NK-92 treated with Interleukin-12 subunit alpha and Interleukin-12 subunit beta, amount 100 ng/mL, for 24 hours (cell line): ENCODE data around the gene NUDT15.
"Not testable (repeated sequence)": the region's sequence is repeated elsewhere in the genome, so short reads cannot be mapped to it uniquely, and the experiment has no call there.

Source experiments
- DNase-seq: peaks from one replicate; lab custom pipeline; 2025; lab: John Stamatoyannopoulos, UW

NUDT15 gene

DNA sequence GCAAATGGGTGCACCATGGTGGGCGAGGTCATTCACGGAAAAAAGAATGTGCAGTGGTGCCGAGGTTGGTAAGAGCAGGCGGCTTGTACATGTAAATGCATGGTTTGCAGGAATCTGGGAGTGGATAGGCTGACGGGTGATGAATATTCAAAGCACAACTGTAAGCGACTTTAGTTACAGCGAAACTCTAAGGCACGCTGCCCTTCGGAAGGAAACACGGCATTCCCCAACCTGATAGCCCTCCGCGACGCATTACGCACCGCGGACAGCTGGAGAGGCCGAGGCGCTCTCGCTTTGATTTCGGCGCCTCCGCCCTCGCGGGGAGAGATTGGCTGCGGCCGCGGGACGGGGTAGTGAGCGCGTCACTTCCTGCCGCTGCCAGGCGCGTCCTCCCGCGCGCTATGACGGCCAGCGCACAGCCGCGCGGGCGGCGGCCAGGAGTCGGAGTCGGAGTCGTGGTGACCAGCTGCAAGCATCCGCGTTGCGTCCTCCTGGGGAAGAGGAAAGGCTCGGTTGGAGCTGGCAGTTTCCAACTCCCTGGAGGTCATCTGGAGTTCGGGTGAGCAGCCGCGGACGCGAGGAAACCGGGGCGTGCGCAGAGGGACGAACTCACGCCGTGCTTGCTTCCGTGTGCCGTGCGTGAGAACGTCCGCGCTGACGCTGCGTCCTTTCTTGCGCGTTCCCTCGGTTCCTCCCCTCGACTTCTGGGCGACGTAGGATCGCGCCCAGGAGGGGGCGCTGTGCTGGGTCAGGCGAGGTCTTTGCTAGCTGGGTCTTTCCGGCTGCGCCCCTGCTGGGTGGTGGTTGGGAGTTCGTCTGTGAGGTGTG is at the start of gene NUDT15:
Gene NUDT15 (plus strand): TSS at position 381 of the 828 bp plus-strand sequence. CDS start 21 bp downstream, at position 402.
- DNase-seq: peak; percentile 91

- DNase-seq: no peak
Measured at GRCh38 chr13:47990427-47990826, 47.1 kb upstream of the NUDT15 start.

DNA sequence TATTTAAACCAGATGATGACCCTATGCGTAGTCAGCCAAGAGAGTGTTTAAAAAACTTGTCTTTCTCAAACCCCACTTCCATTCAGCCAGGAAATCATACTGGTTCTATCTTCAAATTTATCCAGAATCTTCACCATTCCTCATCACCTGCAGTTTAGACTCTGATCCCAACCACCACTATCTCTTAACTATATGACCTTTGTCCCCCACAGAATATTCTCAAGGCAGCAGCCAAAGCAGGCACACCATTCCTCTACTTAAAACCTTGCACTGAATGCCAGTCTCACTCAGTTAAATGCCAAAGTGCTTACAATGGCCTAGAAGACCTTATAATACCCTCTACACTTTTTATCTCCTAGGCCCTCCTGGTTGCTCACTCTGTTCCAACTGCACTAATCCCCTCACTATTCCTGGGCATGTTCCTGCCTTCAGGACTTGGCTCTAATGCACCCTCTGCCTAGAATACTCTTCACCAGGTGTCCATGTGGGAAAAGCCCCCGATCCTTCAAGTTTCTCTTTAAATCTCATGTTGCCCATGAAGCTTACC is 46.5 kb upstream of the NUDT15 start:
- no peak for DNase-seq

DNA sequence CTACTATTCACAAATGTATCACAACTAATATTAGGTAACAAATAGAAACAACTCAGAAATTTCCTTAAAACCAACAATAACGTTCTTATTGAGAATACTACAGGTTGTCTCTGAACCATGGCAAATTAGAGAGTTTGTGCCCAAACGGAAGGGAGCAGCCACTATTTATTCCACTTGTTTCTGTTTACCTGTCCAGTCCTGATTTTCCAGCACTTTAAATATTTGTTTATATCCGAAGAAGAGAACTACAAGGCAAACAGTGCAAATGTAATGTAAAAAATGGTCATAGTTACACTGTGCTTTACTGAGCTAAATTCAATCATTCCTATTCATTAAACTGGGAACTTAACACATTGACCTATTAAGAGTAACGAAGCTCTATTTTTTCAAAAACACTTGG is 45.7 kb upstream of the NUDT15 start:
- DNase-seq: no peak

DNA sequence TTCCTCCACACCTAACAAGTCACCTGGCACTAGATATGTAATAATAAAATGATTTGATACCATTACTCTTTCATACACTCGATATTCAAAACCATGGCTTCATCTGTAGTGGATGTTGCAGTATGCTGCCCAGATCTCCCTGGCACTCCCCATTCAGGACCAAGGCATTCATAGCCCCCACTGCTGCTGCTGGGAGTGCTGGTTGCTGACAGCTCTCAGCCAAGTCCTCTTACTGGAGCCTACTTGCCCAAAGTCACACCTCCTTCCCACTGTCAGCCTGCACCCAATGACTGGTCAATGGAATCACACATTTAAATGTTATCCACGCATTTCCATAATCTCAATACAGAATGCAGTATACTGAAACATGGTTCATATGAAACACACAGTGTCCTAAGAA is 40.1 kb upstream of the NUDT15 start:
- DNase-seq: no peak

GRCh38 chr13:47999973-48000372 is 37.6 kb upstream of the NUDT15 start:
- no peak for DNase-seq

DNA sequence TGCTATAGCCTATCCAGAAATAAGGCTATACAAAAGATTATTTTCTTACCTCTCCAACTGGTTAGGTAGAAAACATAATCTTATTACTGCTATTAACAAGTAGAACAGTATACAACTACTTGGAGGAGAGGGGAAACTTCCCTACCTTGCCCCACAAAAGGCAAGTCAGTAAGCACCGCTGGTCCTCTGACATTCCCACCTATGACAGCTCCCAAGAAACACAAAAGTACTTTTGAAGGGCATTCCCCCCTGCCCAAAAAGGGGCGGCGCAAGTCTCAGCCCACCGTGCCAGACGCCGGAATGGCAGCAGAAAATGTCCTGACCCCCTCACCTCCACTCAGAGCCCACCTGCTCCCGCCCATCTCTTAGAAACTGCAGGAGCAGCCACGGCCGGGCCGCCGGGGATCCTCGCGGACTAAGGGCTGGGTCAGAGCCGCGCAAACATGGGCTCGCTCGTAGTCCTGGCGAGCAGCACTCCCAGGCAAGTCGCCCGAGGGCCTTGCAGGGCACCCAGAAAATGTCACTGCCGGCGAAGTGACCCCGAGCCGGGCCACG is 36.9 kb upstream of the NUDT15 start:
- DNase-seq: no peak

- peak; percentile 87 for DNase-seq
Measured at GRCh38 chr13:48001114-48001881, 36.2 kb upstream of the NUDT15 start, which contains the start of gene SUCLA2. Gene SUCLA2 (minus strand): TSS chr13:48001273. CDS start chr13:48001269, 4 bp downstream.

DNA sequence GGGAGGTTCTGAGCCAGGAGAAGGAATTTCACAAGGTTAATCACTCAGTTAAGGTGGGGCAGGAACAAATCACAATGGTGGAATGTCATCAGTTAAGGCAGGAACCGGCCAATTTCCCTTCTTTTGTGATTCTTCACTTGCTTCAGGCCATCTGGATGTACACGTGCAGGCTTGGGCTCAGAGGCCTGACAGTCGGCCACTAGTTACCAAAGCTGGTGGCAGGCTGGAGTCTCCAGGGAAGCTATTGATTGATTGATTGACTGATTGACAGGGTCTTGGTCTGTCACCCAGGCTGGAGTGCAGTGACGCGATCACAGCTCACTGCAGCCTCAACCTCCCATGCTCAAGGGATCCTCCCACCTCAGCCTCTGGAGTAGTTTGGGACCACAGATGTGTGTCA is 35.5 kb upstream of the NUDT15 start:
- DNase-seq: not testable (repeated sequence)

- no peak for DNase-seq
Measured at GRCh38 chr13:48004201-48004600, 33.3 kb upstream of the NUDT15 start.

DNA sequence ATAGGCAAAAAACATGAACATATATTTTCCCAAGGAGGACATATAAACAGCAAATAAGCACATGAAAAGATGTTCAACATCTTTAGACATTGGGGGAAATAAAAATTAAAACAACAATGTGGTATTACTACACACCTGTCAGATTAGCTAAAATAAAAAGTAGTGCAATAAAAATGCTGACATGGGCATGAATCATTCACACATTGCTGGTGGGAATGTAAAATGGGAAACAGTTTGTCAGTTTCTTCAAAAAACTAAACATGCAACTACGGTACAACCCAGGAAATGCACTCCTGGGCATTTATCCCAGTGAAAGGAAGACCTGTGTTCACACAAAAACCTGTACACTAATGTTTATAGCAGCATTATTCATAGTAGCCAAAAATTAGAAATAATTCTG is 31.1 kb upstream of the NUDT15 start:
- no peak for DNase-seq

GRCh38 chr13:48009284-48009683 is 28.2 kb upstream of the NUDT15 start:
- DNase-seq: no peak

DNA sequence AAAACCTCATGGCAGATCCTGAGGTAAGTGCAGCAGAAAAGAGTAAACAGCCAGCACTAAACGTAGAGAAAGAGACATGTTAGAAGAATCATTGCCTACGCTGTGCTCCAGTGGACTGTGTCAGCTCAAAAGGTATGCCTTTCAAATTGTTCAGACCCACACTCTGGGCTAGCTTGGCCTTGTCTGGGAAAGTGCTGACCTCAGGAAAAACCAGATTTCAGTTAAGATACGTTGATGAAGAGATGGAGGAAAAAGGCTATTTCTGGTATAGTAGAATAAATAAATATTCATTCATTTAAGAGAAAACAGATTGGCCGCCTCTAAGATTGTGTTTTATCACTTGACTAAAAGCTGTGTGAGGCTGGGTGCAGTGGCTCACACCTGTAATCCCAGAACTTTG is 26.8 kb upstream of the NUDT15 start:
- no peak for DNase-seq

DNA sequence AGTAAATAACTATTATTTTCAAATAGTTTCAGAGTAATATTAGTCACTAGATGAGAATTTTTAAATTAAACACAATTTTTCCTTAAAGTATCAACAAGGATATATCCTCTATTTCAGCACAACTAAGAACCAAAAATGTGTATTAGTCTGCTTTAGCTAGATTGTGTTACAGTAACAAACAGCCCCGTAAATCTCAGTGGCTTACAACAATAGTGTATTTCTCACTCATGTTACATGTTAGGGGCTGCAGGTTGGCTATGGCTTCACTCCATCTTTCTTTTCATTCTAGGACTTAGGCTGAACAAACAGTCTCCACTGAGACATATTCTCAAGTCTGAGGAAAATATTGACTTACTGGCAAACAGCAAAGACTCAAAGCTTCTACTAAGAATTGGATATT is 24.9 kb upstream of the NUDT15 start:
- DNase-seq: no peak

DNA sequence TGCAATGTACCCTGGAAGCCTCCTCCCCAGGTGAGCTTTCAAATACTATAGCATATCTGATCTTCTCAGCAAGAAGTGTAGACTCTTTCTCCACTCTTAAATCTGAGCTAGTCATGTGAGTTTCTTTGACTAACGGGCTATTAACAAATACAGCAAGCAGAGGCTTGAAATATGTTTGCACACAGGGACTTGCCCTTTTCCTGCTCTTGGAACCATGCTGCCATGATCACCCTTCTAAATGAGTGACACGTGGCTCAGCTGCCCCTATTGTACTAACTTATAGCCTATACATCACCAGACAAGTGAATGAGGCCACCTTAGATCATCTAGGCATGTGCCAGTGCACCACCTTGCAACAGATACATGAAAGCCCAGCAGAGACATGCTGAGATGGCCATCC is 23.2 kb upstream of the NUDT15 start:
- no peak for DNase-seq

- no peak for DNase-seq
Measured at GRCh38 chr13:48018637-48019036, 18.9 kb upstream of the NUDT15 start.

DNA sequence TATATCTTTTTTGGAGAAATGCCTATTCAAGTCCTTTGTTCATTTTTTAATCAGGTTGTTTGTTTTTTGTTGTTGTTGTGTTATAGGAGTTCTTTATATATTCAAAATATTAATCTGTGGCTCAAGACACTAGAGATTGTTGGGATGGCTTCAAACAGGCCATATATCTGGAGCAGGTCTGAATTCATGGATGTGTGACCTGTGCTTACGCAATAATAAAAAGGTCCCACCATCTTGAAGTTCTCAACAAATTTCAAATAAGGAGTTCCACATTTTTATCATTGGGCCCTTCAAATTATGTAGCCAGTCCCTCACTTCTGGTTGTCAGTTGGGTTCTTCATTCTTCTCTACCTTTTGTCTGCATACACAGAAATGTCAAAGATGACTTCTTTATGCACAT is 17.7 kb upstream of the NUDT15 start:
- DNase-seq: no peak

DNA sequence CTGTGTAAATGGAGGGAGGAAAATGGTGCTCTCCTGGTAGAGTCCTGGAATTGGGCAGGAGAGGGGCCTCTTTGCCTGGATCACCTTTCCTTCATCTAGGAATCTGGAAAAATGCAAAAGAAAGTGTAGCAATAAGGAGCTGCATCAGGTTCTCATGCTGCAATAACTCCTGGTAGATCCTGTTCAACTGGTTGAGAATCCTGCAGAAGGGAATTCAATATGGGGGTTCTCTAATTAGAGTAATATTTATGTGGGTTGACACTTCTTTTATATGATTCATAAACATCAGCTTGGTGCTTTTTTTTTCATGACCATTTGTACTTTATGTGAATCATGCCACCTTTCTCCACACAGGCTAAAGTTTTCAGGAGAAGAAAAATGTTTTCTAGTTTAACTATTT is 9.5 kb upstream of the NUDT15 start:
- no peak for DNase-seq

DNA sequence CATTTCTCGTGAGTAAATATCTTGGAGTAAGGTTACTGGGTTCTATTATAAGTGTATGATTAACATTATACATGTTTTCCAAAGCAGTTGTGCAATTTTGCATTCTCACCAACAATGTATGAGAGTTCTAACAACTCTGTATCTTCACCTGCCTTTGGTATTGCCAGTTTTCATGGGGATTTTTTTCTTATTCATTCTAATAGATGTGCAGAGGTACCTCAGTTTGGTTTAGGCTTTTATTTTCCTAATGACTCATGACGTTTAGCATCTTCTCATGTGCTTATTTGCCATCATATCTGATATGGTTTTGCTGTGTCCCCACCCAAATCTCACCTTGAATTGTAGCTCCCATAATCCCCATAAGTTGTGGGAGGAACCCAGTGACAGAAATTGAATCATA is 7.7 kb upstream of the NUDT15 start:
- no peak for DNase-seq

DNA sequence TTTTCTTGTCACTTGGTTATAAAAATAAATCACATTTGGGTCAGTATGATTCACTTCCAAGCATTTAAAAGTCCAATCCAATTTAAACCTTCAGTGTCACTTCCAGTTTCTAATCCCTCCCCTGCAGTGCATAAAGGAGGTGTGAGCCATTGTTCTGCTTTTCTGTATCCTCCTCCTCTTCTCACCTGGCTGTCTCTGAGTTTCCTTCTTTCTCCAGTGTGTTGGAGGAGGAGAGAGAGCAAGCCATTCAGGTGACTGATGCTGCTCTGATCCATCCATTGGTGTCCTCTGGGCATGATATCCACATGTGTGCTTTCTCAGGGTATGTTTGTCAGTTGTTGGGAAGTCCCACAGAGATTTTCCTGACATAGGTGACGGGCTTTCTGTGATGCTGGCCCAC is 1.2 kb downstream of the NUDT15 start:
- DNase-seq: no peak

GRCh38 chr13:48040049-48040448 is 2.5 kb downstream of the NUDT15 start:
- no peak for DNase-seq

DNA sequence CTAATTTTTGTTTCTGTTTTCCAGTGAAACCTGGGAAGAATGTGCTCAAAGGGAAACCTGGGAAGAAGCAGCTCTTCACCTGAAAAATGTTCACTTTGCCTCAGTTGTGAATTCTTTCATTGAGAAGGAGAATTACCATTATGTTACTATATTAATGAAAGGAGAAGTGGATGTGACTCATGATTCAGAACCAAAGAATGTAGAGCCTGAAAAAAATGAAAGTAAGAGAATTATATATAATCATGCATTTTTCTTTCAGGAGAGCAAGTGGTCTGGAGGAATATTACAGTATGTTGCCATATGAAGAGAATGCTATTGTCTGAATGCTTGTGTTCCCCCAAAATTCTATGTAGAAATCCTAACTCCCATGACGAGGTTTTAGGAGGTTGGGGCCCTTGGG is 3.4 kb downstream of the NUDT15 start:
- DNase-seq: no peak

- no peak for DNase-seq
Measured at GRCh38 chr13:48042894-48043293, 5.4 kb downstream of the NUDT15 start.
